ENCODE results near the gene LRRC51.
"Not testable (repeated sequence)": the region's sequence is repeated elsewhere in the genome, so short reads cannot be mapped to it uniquely, and the experiment has no call there.

The LRRC51 gene

GRCh38 chr11:72129381-72129780, 48.7 kb downstream of the LRRC51 start:
- H3K36me3 ChIP-seq (replicated peaks): no peaks in the 10 kb centered on the region
- no peak overlapping the region for H3K4me3 ChIP-seq (ENCODE audit: low read depth, low read length)
- in situ Hi-C loops (cut with HindIII; ENCODE audit: low pct_ligation_motif_present, low sequenced_read_pairs): no loop called here
- TF ChIP-seq, protein P1, sequence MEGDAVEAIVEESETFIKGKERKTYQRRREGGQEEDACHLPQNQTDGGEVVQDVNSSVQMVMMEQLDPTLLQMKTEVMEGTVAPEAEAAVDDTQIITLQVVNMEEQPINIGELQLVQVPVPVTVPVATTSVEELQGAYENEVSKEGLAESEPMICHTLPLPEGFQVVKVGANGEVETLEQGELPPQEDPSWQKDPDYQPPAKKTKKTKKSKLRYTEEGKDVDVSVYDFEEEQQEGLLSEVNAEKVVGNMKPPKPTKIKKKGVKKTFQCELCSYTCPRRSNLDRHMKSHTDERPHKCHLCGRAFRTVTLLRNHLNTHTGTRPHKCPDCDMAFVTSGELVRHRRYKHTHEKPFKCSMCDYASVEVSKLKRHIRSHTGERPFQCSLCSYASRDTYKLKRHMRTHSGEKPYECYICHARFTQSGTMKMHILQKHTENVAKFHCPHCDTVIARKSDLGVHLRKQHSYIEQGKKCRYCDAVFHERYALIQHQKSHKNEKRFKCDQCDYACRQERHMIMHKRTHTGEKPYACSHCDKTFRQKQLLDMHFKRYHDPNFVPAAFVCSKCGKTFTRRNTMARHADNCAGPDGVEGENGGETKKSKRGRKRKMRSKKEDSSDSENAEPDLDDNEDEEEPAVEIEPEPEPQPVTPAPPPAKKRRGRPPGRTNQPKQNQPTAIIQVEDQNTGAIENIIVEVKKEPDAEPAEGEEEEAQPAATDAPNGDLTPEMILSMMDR (IDR thresholded peaks at IDR 0.05; ENCODE audit: low read depth, low read length, missing control alignments): no peak
- H3K27ac ChIP-seq: no peak overlapping the region
- H3K27me3 ChIP-seq (replicated peaks): no peaks in the 10 kb centered on the region
- no peak for DNase-seq

DNA sequence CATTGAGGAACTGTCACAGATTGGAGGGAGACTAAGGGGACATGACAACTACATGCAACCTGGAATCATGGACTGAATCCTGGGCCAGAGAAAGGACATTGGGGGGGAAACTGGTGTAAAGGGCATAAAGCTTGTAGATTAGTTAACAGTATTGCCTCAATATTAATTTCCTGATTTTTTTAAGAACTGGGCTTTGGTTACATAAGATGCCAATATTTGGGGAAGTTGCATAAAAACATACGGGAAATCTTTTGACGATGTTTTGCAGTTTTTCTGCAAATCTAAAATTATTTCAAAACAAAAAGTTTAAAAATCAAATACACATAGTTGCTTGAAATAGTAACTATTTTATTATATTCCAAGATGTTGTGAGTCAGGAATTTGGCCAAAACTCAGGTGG, 52.0 kb downstream of the LRRC51 start:
- Histone ChIP-seq H3K27ac (no peak overlapping the region), H3K36me3 (replicated peaks) (no peaks in the 10 kb centered on the region), H3K27me3 (replicated peaks) (no peaks in the 10 kb centered on the region), H3K4me3 (ENCODE audit: low read depth, low read length) (no peak overlapping the region)
- TF ChIP-seq, protein P1 (IDR thresholded peaks at IDR 0.05; ENCODE audit: low read depth, low read length, missing control alignments): no peak
- in situ Hi-C loops (cut with HindIII; ENCODE audit: low pct_ligation_motif_present, low sequenced_read_pairs): no loop called here
- DNase-seq: no peak

DNA sequence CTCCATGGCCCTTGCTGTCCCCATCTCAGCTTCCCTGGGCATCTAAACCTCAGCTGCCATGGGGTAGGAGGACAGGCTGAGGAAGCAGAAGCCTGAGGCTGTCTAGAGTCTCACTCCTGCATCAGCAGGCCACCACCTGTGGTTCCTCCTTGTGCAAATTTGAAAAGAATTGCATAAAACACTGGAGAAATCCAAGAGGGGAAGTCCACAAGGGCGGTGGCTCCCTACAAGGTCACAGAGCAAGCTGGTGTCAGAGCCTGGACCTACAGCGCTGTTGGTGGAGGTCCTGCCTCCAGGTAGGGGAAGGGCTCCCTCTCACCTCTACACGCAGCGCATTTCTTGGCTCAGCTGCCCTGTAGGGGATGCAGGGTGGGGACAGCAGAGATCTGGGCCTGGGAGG, 54.8 kb downstream of the LRRC51 start, which contains the start of gene FOLR3:
TSS of gene FOLR3 (plus strand) at position 253 of the 400 bp plus-strand sequence. CDS start 228 bp downstream, outside the sequence.
- H3K36me3 ChIP-seq (replicated peaks); H3K27me3 ChIP-seq (replicated peaks); H3K27ac ChIP-seq; H3K4me3 ChIP-seq (ENCODE audit: low read depth, low read length); in situ Hi-C loops (cut with HindIII; ENCODE audit: low pct_ligation_motif_present, low sequenced_read_pairs); DNase-seq: not testable (repeated sequence)

- no peak for DNase-seq
- Histone ChIP-seq H3K27me3 (replicated peaks) (no peaks in the 10 kb centered on the region), H3K36me3 (replicated peaks) (no peaks in the 10 kb centered on the region), H3K27ac (no peak overlapping the region), H3K4me3 (ENCODE audit: low read depth, low read length) (no peak overlapping the region)
- TF ChIP-seq, protein P1 (IDR thresholded peaks at IDR 0.05; ENCODE audit: low read depth, low read length, missing control alignments): no peak
- in situ Hi-C loops (cut with HindIII; ENCODE audit: low pct_ligation_motif_present, low sequenced_read_pairs): no loop called here
Observed at GRCh38 chr11:72135891-72136683, 55.4 kb downstream of the LRRC51 start.

DNA sequence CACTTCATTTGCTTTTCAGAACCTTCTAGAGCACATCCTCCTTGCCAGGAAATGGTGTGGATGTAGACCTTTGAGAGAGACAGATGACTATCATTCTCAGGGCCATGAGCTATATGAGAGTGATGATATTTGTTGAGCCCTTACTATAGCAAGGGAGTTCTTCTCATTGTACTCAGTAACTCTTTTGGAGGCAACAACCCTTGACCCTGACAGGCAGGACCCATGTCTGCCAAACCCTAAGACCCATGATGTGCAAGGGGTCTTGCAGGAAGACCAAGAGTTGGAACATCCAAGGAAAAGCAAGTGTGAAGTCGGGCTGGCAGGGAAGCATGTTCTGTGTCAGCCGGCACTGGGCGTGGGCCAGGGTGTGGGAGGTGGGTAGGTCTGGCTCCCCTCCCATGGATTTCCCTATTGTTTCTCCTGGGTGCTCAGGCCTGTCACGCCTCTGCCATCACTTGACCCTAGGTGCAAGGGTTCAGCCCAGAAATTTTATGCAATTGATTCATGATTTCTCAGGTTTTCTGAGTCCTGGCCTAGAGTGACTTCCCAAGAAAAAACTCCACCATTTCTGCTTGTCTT, 56.1 kb downstream of the LRRC51 start:
- H3K4me3 ChIP-seq (ENCODE audit: low read depth, low read length): no peak overlapping the region
- in situ Hi-C loops (cut with HindIII; ENCODE audit: low pct_ligation_motif_present, low sequenced_read_pairs): no loop called here
- no peak for DNase-seq
- TF ChIP-seq, protein P1 (IDR thresholded peaks at IDR 0.05; ENCODE audit: low read depth, low read length, missing control alignments): no peak
- no peaks in the 10 kb centered on the region for H3K27me3 ChIP-seq (replicated peaks)
- H3K27ac ChIP-seq: no peak overlapping the region
- no peaks in the 10 kb centered on the region for H3K36me3 ChIP-seq (replicated peaks)

DNA sequence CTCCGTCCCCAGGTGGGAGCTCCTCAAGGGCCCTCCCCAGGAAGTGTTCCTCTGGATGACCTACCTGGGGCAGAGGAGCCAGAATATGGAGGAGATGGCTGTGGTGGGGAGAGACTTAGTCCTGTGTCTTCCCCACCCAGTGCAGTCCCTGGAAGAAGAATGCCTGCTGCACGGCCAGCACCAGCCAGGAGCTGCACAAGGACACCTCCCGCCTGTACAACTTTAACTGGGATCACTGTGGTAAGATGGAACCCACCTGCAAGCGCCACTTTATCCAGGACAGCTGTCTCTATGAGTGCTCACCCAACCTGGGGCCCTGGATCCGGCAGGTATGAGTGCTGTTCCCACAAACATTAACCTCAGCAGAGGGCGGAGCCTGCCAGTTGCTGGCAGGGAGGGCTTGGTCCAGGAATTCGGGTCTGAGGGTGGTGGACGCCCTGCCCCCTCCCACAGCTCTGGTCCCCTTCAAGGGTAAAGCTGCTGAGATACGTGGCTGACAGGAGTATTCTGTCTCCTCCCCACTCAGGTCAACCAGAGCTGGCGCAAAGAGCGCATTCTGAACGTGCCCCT, 58.3 kb downstream of the LRRC51 start:
- in situ Hi-C loops (cut with HindIII; ENCODE audit: low pct_ligation_motif_present, low sequenced_read_pairs): no loop called here
- Histone ChIP-seq H3K36me3 (replicated peaks) (no peaks in the 10 kb centered on the region), H3K27ac (no peak overlapping the region), H3K4me3 (ENCODE audit: low read depth, low read length) (no peak overlapping the region), H3K27me3 (replicated peaks) (no peaks in the 10 kb centered on the region)
- TF ChIP-seq, protein P1 (IDR thresholded peaks at IDR 0.05; ENCODE audit: low read depth, low read length, missing control alignments): no peak
- no peak for DNase-seq
